Esophagus muscularis mucosa (tissue), 3 donors: ENCODE measurements around the gene GNS.

ENCODE experiments used
- POLR2A ChIP-seq: fragments of 450-650 bp; IDR thresholded peaks from one replicate; pipeline ENCODE4 v1.6.1; 2017; ENCODE audit warnings: antibody characterized with exemption, moderate library complexity, mild to moderate bottlenecking, low read depth
- POLR2AphosphoS5 ChIP-seq, 2 donors: sonication (generic); formaldehyde crosslinking; IDR thresholded peaks; one replicate each; pipeline ENCODE4 v1.6.1; 2017; ENCODE audit warnings: antibody characterized with exemption in 2 of 2
- TF ChIP-seq, protein P1 (sequence below), 3 experiments: fragments of 200-600 bp in 2 of 3; fragments of 450-650 bp in 1 of 3; sonication (generic) in 2 of 3; IDR thresholded peaks; one replicate each; pipeline ENCODE4 v1.5.1; 2017 to 2019; ENCODE audit warnings: antibody characterized with exemption in 3 of 3, mild to moderate bottlenecking in 2 of 3, moderate library complexity in 1 of 3

- TF ChIP-seq, protein P1, sequence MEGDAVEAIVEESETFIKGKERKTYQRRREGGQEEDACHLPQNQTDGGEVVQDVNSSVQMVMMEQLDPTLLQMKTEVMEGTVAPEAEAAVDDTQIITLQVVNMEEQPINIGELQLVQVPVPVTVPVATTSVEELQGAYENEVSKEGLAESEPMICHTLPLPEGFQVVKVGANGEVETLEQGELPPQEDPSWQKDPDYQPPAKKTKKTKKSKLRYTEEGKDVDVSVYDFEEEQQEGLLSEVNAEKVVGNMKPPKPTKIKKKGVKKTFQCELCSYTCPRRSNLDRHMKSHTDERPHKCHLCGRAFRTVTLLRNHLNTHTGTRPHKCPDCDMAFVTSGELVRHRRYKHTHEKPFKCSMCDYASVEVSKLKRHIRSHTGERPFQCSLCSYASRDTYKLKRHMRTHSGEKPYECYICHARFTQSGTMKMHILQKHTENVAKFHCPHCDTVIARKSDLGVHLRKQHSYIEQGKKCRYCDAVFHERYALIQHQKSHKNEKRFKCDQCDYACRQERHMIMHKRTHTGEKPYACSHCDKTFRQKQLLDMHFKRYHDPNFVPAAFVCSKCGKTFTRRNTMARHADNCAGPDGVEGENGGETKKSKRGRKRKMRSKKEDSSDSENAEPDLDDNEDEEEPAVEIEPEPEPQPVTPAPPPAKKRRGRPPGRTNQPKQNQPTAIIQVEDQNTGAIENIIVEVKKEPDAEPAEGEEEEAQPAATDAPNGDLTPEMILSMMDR (IDR thresholded peaks at IDR 0.05), result peak; percentile 24 to 44 (median 30)
- TF ChIP-seq POLR2A (no peak), POLR2AphosphoS5 (IDR thresholded peaks at IDR 0.05) (peak; percentile 5 to 8)
These were observed 64.8 kb downstream of the GNS start for GRCh38 chr12:64694130-64695040.
